GM12878 (cell line): ENCODE measurements around the gene IGLON5. TPM values are rescaled to one million over a fixed set of nuclear protein-coding genes. Genes with fewer than 3 reads are reported as not detected.

Experiments
- ATAC-seq: fragments of 200-7000 bp; cut with Tn5 transposase; 3 replicates; pipeline ENCODE4 v1.9.1; 2020; ENCODE audit warnings: mild to moderate bottlenecking, moderate library complexity
- BruUV-seq: library from RNA; stranded (reverse); fragments of 400-500 nt; replicated peaks from 2 replicates; lab custom pipeline; 2021; lab: Mats Ljungman, UMichigan
- CTCF ChIA-PET: fragments of 300-600 bp; sonication (Branson Sonifier 250); formaldehyde crosslinking; extraction: SDS; loops from one replicate; lab custom pipeline; 2021; ENCODE audit warnings: inconsistent platforms; lab: Yijun Ruan, JAX
- POLR2A ChIA-PET: fragments of 350-600 bp; formaldehyde crosslinking; extraction: SDS; loops from one replicate; lab custom pipeline; 2021; ENCODE audit warnings: inconsistent platforms; lab: Charles Lee
- RAD21 ChIA-PET: fragments of 300-600 bp; sonication (Branson Sonifier 250); formaldehyde crosslinking; loops from one replicate; lab custom pipeline; 2023; ENCODE audit warnings: antibody characterized with exemption; ENCODE audit not compliant: unreplicated experiment; lab: Charles Lee
- SMC1A ChIA-PET: fragments of 300-600 bp; sonication (Branson Sonifier 250); formaldehyde crosslinking; loops from one replicate; lab custom pipeline; 2023; ENCODE audit not compliant: unreplicated experiment, uncharacterized antibody; lab: Charles Lee
- DNase-seq: peaks from one replicate; pipeline ENCODE4 v3.0.0-alpha.2; 2011; ENCODE audit warnings: low read depth, low spot score
- FAIRE-seq: peaks from 3 replicates; lab custom pipeline; 2011; peaks lifted over from hg19 to GRCh38; lab: Jason Lieb, UNC
- H2AFZ ChIP-seq: 2 replicates; pipeline ENCODE4 v1.6.0; 2011; ENCODE audit warnings: low read depth, low read length, control low read depth; ENCODE audit not compliant: control insufficient read depth
- H3K27ac ChIP-seq: 2 replicates; pipeline ENCODE4 v1.5.1; 2011; ENCODE audit warnings: control low read depth; ENCODE audit not compliant: control insufficient read depth, insufficient read depth
- H3K27me3 ChIP-seq, 2 experiments: replicated peaks in 1 of 2; 2 replicates each; pipeline versions ENCODE4 v1.6.0 to v1.6.1; 2011; ENCODE audit warnings: low read length in 1 of 2; ENCODE audit not compliant: control insufficient read depth in 2 of 2, insufficient read depth in 2 of 2
- H3K36me3 ChIP-seq, 2 experiments: 2 replicates each; pipeline ENCODE4 v1.5.1; 2011; ENCODE audit warnings: low read length in 1 of 2; ENCODE audit not compliant: control insufficient read depth in 2 of 2, insufficient read depth in 2 of 2
- H3K4me1 ChIP-seq: 2 replicates; pipeline ENCODE4 v1.6.1; 2011; ENCODE audit warnings: mild to moderate bottlenecking, low read length, moderate library complexity, mixed read lengths; ENCODE audit not compliant: control insufficient read depth, insufficient read depth
- H3K4me2 ChIP-seq: 2 replicates; pipeline ENCODE4 v1.6.0; 2011; ENCODE audit warnings: control low read depth; ENCODE audit not compliant: control insufficient read depth, insufficient read depth
- H3K4me3 ChIP-seq: fragments of 200-600 bp; sonication (generic); 2 replicates; pipeline ENCODE4 v1.5.1; 2016
- H3K79me2 ChIP-seq: 2 replicates; pipeline ENCODE4 v1.6.0; 2011; ENCODE audit warnings: low read length; ENCODE audit not compliant: control insufficient read depth, insufficient read depth
- H3K9ac ChIP-seq: 2 replicates; pipeline ENCODE4 v1.8.0; 2011; ENCODE audit warnings: low read length, control low read depth, mixed read lengths; ENCODE audit not compliant: control insufficient read depth, insufficient read depth
- H3K9me3 ChIP-seq: replicated peaks from 3 replicates; pipeline ENCODE4 v1.5.1; 2011; ENCODE audit warnings: mild to moderate bottlenecking, low read length; ENCODE audit not compliant: control insufficient read depth, insufficient read depth
- H4K20me1 ChIP-seq: 2 replicates; pipeline ENCODE4 v1.6.0; 2011; ENCODE audit not compliant: control insufficient read depth, insufficient read depth
- CBX3 ChIP-seq: fragments of 200-600 bp; sonication (generic); IDR thresholded peaks from 2 replicates; pipeline ENCODE4 v1.6.1; 2016; ENCODE audit warnings: low read depth, borderline replicate concordance
- FOXK2 ChIP-seq: fragments of 450-650 bp; IDR thresholded peaks from 2 replicates; pipeline ENCODE4 v1.6.1; 2017; ENCODE audit warnings: mild to moderate bottlenecking, moderate library complexity
- HDAC6 ChIP-seq: fragments of 200-600 bp; sonication (generic); IDR thresholded peaks from one replicate; pipeline ENCODE4 v1.8.0; 2017; ENCODE audit warnings: antibody characterized with exemption; ENCODE audit not compliant: unreplicated experiment
- HDGF ChIP-seq: fragments of 450-650 bp; IDR thresholded peaks from 2 replicates; pipeline ENCODE4 v1.6.1; 2016; ENCODE audit warnings: antibody characterized with exemption
- KAT2A ChIP-seq: conservative IDR thresholded peaks from 2 replicates; pipeline ENCODE4 v1.6.1; 2011; ENCODE audit warnings: low read depth, low read length; ENCODE audit not compliant: control insufficient read depth
- KLF5 ChIP-seq: fragments of 450-650 bp; IDR thresholded peaks from 2 replicates; pipeline ENCODE4 v1.6.1; 2014; ENCODE audit warnings: mild to moderate bottlenecking; ENCODE audit not compliant: partially characterized antibody
- MEF2A ChIP-seq: IDR thresholded peaks from 2 replicates; pipeline ENCODE4 v1.6.1; 2011; ENCODE audit warnings: low read depth, mild to moderate bottlenecking, low read length, moderate library complexity; ENCODE audit not compliant: insufficient read depth
- NFYB ChIP-seq: IDR thresholded peaks from 2 replicates; pipeline ENCODE4 v1.6.1; 2011; ENCODE audit warnings: low read depth, mild to moderate bottlenecking, low read length, improper control_type of control experiment, moderate library complexity; ENCODE audit not compliant: insufficient read depth
- PAX8 ChIP-seq: fragments of 450-650 bp; IDR thresholded peaks from 2 replicates; pipeline ENCODE4 v1.6.1; 2017; ENCODE audit warnings: mild to moderate bottlenecking, moderate library complexity
- PKNOX1 ChIP-seq: fragments of 450-650 bp; IDR thresholded peaks from 2 replicates; pipeline ENCODE4 v1.6.1; 2016; ENCODE audit warnings: mild to moderate bottlenecking
- RAD21 ChIP-seq: IDR thresholded peaks from 2 replicates; pipeline ENCODE4 v1.6.1; 2011; ENCODE audit warnings: mild to moderate bottlenecking, low read depth, low read length, moderate library complexity; ENCODE audit not compliant: insufficient read depth
- RELB ChIP-seq: fragments of 450-650 bp; IDR thresholded peaks from 2 replicates; pipeline ENCODE4 v1.6.1; 2017; ENCODE audit warnings: low read depth, mild to moderate bottlenecking, moderate library complexity
- TAF1 ChIP-seq: IDR thresholded peaks from 2 replicates; pipeline ENCODE4 v1.6.1; 2011; ENCODE audit warnings: mild to moderate bottlenecking, low read depth, low read length, borderline replicate concordance
- ZBED1 ChIP-seq: IDR thresholded peaks from 2 replicates; pipeline ENCODE4 v1.6.1; 2016; ENCODE audit warnings: borderline replicate concordance
- ZNF622 ChIP-seq: fragments of 450-650 bp; IDR thresholded peaks from 2 replicates; pipeline ENCODE4 v1.6.1; 2017; ENCODE audit warnings: mild to moderate bottlenecking, inconsistent platforms
- WGBS: methylation state at CpG from one replicate; pipeline ENCODE4 v1.1.6; 2016; ENCODE audit warnings: low lambda C conversion rate; ENCODE audit not compliant: insufficient replicate concordance, insufficient coverage; ENCODE audit errors: missing lambda C conversion rate; 5-methylcytosine and 5-hydroxymethylcytosine counted together
- in situ Hi-C: fragments of 300-500 bp; cut with MboI; formaldehyde crosslinking; loops from 9 replicates; pipeline ENCODE4 v1.14.3; 2018; ENCODE audit warnings: mixed read lengths
- intact Hi-C: fragments of 100-400 bp; cut with micrococcal nuclease; formaldehyde crosslinking; loops from one replicate; pipeline ENCODE4 v1.14.2; 2022; ENCODE audit not compliant: unreplicated experiment
- polyA plus RNA-seq, 11 experiments: library from polyadenylated mRNA; depleted of rRNA in 4 of 11; unstranded in 6 of 11; stranded (reverse) in 5 of 11; fragments of >200 nt; fragmentation: Nextera tagmentation in 4 of 11; fragmentation: Illumina TruSeq in 1 of 11; extraction: Ambion mirVana in 4 of 11; extraction: Trizol in 1 of 11; gene quantifications; 1 replicate in 1 of 11; 2 replicates in 10 of 11; pipeline versions ENCODE4 v1.2.1 to v1.2.3, GENCODE V29; 2011 to 2016; ENCODE audit warnings: inconsistent platforms in 2 of 11, missing spikeins in 2 of 11, low read depth in 1 of 11
- total RNA-seq, 4 experiments: library from RNA; depleted of rRNA in 3 of 4; stranded (reverse); fragments of >200 nt in 3 of 4; fragmentation: Illumina TruSeq in 1 of 4; extraction: Trizol in 1 of 4; gene quantifications; 2 replicates each; pipeline versions ENCODE4 v1.2.1 to v1.2.3, GENCODE V29; 2013 to 2021

IGLON5 gene
- total and polyA plus RNA-seq, 10 of the 15 experiments (the other 5 are each of a cell fraction or from before 2014, with no cell fraction given) = not detected

GRCh38 chr19:51292971-51293370 lies 18.5 kb upstream of the IGLON5 start:
- no peak overlapping the region for H3K4me3 ChIP-seq
- H3K9me3 ChIP-seq = no peaks in the 10 kb centered on the region
- no peak for FAIRE-seq
- ChIA-PET SMC1A (interaction anchor here (1.1 kb wide), 1 partner anchor 143 kb away, joined by 3 read pairs; no protein-coding TSS in a partner anchor), CTCF (no interaction called here), RAD21 (no interaction called here), POLR2A (no interaction called here)
- intact Hi-C loops = no loop called here
- no peak overlapping the region for H2AFZ ChIP-seq
- in situ Hi-C loops = no loop called here
- no peak overlapping the region for H3K27ac ChIP-seq
- H3K79me2 ChIP-seq = no peaks in the 10 kb centered on the region
- peaks cover under 1 to 2% of the 10 kb centered on the region in 2 experiments; a peak in 2 of 4 replicates for H3K27me3 ChIP-seq
- ATAC-seq = no peak
- no peak overlapping the region for H3K4me2 ChIP-seq
- no TSS peak for BruUV-seq
- H3K4me1 ChIP-seq = no peaks in the 10 kb centered on the region
- TF ChIP-seq HDAC6 (no peak), FOXK2 (no peak), TAF1 (no peak), ZBED1 (no peak), KAT2A (no peak), RAD21 (no peak), CBX3 (no peak), PKNOX1 (no peak), PAX8 (no peak), ZNF622 (no peak), KLF5 (no peak), HDGF (no peak), MEF2A (no peak), NFYB (no peak), RELB (no peak)
- no peak overlapping the region for H3K9ac ChIP-seq
- 18% methylated on average over 11 of the region's 11 CpGs for WGBS
- no peak for DNase-seq
- no peaks in the 10 kb centered on the region for H3K36me3 ChIP-seq
- no peaks in the 10 kb centered on the region for H4K20me1 ChIP-seq
